Muscle of arm (tissue), 12 donors: ENCODE results near the gene FAM171A1. TPM values are rescaled to one million over a fixed set of nuclear protein-coding genes. Genes with fewer than 3 reads are reported as not detected.

Experiments used
- DNase-seq: peaks from one replicate; pipeline ENCODE4 v3.0.0-alpha.2; 2013
- polyA plus RNA-seq, 12 donors: library from polyadenylated mRNA; unstranded; fragments of 120-200 nt; gene quantifications; one replicate each; pipeline ENCODE4 v1.2.1, GENCODE V29; 2013; ENCODE audit not compliant: insufficient read length in 12 of 12

The FAM171A1 gene
- polyA plus RNA-seq, 12 donors = 26.8 to 47.0 (median 34.5) TPM; not detected in 1

- no peak for DNase-seq
Observed at GRCh38 chr10:15379078-15379477, 8.0 kb upstream of the FAM171A1 start.

GRCh38 chr10:15378569-15378968 is 7.5 kb upstream of the FAM171A1 start:
- no peak for DNase-seq

GRCh38 chr10:15374566-15374965 is 3.5 kb upstream of the FAM171A1 start:
- no peak for DNase-seq

- no peak for DNase-seq
Observed at GRCh38 chr10:15374156-15374555, 3.1 kb upstream of the FAM171A1 start.

- no peak for DNase-seq
Observed at GRCh38 chr10:15373199-15373598, 2.1 kb upstream of the FAM171A1 start.

- DNase-seq = no peak
Observed at GRCh38 chr10:15370212-15370855, 755 bp downstream of the FAM171A1 start.

GRCh38 chr10:15369256-15370211 is 1.6 kb downstream of the FAM171A1 start:
- no peak for DNase-seq

GRCh38 chr10:15368101-15368855 is 2.8 kb downstream of the FAM171A1 start:
- DNase-seq = no peak

- no peak for DNase-seq
Observed at GRCh38 chr10:15367296-15368085, 3.6 kb downstream of the FAM171A1 start.

GRCh38 chr10:15365692-15366091 is 5.4 kb downstream of the FAM171A1 start:
- DNase-seq = no peak

- DNase-seq = no peak
Observed at GRCh38 chr10:15364001-15364400, 7.1 kb downstream of the FAM171A1 start.

GRCh38 chr10:15363031-15363430 is 8.1 kb downstream of the FAM171A1 start:
- DNase-seq = no peak

- no peak for DNase-seq
Observed at GRCh38 chr10:15361131-15361530, 10.0 kb downstream of the FAM171A1 start.

GRCh38 chr10:15360566-15360965 is 10.5 kb downstream of the FAM171A1 start:
- no peak for DNase-seq

- no peak for DNase-seq
Observed at GRCh38 chr10:15353471-15354017, 17.5 kb downstream of the FAM171A1 start.

- no peak for DNase-seq
Observed at GRCh38 chr10:15352836-15353235, 18.3 kb downstream of the FAM171A1 start.

- no peak for DNase-seq
Observed at GRCh38 chr10:15352201-15352600, 18.9 kb downstream of the FAM171A1 start.

GRCh38 chr10:15351099-15351820 is 19.8 kb downstream of the FAM171A1 start:
- DNase-seq = no peak

GRCh38 chr10:15349112-15349511 is 22.0 kb downstream of the FAM171A1 start:
- DNase-seq = no peak

GRCh38 chr10:15348579-15348978 is 22.5 kb downstream of the FAM171A1 start:
- no peak for DNase-seq
